Activated CD4-positive, alpha-beta T cell treated with anti-CD3 and anti-CD28 coated beads, Interleukin-2, Interleukin-4, amounts not matched to agents 100 ng/mL and 50 ng/mL, durations not matched to agents 16 hours and 8 hours (primary cell): Measurements from ENCODE around the gene CFAP251.
"Not testable (repeated sequence)": the region's sequence is repeated elsewhere in the genome, so short reads cannot be mapped to it uniquely, and the experiment has no call there.

Source experiments
- DNase-seq: peaks from one replicate; pipeline ENCODE4 v3.0.0-alpha.2; 2020; ENCODE audit warnings: low spot score

Gene CFAP251, protein sequence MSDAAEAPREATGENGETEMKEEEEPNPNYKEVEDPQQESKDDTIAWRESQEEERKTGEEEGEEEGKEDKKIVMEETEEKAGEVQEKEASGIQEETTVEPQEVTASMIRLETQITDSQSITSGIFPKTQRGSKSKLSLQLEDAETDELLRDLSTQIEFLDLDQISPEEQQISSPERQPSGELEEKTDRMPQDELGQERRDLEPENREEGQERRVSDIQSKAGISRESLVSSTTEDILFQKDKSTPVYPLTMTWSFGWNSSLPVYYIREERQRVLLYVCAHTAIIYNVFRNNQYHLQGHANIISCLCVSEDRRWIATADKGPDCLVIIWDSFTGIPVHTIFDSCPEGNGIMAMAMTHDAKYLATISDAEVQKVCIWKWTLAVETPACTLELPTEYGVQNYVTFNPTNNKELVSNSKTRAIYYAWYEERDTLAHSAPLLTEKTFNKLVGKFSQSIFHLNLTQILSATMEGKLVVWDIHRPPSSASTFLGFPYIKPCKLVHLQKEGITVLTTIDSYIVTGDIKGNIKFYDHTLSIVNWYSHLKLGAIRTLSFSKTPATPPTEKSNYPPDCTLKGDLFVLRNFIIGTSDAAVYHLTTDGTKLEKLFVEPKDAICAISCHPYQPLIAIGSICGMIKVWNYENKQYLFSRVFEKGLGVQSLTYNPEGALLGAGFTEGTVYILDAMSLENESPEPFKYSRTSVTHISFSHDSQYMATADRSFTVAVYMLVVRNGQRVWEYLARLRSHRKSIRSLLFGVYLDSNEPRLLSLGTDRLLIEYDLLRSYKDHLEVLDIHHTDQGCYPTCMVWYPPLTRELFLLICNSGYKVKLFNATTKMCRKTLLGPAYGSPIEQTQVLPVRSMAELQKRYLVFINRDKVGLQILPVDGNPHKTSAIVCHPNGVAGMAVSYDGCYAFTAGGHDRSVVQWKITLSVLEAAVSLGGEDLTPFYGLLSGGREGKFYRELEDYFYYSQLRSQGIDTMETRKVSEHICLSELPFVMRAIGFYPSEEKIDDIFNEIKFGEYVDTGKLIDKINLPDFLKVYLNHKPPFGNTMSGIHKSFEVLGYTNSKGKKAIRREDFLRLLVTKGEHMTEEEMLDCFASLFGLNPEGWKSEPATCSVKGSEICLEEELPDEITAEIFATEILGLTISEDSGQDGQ

GRCh38 chr12:121917950-121918678, at the start of gene CFAP251:
CFAP251 (plus strand) TSS chr12:121918592; CDS start chr12:121921306, 2,714 bp downstream.
- peak; percentile 97 for DNase-seq

GRCh38 chr12:121869229-121869628, 49.2 kb upstream of the CFAP251 start:
- DNase-seq, result not testable (repeated sequence)

DNA sequence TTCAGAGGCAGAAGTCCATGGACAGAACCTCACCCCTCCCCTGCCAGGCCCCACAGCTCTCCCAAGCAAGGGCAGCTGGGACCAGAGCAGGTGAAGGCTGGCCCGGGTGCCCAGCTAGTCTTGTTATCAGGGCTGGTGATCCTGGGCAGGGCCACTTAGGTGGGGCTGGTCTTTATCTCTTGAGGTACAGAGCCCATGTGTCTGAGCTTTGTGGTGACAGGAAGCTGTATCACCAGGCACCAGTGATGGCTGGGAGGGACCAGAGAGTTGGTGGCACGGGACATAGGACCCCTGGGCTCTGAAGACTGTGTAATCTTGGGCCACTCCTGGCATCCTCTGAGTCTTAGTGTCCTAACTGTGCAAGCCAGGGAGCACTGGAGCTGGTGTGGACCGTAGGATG, 46.9 kb upstream of the CFAP251 start:
- DNase-seq, result no peak

- DNase-seq, result no peak
Measured at GRCh38 chr12:121872546-121873215, 45.7 kb upstream of the CFAP251 start.

- DNase-seq, result no peak
Measured at GRCh38 chr12:121873216-121873569, 45.2 kb upstream of the CFAP251 start.

GRCh38 chr12:121874071-121874470, 44.3 kb upstream of the CFAP251 start:
- no peak for DNase-seq

DNA sequence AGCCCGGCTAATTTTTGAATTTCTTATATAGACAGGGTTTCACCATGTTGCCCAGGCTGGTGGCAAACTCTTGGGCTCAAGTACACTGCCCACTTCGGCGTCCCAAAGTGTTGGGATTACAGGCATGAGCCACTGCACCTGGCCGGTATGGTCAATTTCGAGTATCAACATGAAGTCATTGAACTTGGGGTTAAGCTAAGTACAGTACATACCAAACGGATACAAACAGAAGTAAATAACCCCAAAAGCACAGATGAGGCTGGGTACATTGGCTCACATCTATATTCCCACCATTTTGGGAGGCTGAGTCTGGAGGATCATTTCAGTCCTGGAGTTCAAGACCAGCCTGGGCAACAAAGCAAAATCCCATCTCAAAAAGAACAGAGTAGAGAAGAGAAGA, 42.8 kb upstream of the CFAP251 start:
- no peak for DNase-seq

- not testable (repeated sequence) for DNase-seq
Measured at GRCh38 chr12:121876080-121876447, 42.3 kb upstream of the CFAP251 start.

GRCh38 chr12:121883315-121883660, 35.1 kb upstream of the CFAP251 start:
- DNase-seq, result no peak

DNA sequence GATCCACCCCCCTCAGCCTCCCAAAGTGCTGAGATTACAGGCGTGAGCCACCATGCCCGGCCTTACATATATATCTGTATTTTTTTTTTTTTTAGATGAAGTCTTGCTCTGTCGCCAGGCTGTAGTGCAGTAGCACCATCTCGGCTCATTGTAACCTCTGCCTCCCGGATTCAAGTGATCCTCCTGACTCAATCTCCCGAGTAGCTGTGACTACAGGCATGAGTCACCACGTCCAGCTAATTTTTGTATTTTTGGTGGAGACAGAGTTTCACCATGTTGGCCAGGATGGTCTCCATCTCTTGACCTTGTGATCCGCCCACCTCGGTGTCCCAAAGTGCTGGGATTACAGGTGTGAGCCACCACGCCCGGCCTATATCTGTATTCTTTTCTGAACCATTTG, 33.3 kb upstream of the CFAP251 start:
- DNase-seq, result not testable (repeated sequence)

DNA sequence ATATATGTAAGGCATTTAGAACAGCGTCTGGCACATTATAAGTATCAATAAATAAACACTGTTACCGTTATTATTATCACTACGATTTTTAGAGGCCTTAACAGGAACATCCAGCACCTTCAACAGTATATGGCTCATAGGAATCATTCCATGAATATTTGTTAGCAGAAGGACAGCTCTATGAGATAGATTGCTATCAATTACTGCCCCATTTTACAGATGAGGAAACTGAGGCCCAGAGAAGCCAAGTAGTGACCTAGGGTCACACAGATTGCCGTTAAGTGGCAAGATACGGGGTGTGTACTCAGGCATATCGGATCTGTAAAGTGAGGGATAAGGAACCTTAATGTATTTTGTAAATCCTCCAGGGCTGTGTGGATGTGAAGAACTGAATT, 30.3 kb upstream of the CFAP251 start:
- no peak for DNase-seq

GRCh38 chr12:121888478-121889273, 29.7 kb upstream of the CFAP251 start, which contains the start of gene PSMD9:
PSMD9 (plus strand) TSS chr12:121888790; CDS start chr12:121888857, 67 bp downstream.
- peak; percentile 99 for DNase-seq

DNA sequence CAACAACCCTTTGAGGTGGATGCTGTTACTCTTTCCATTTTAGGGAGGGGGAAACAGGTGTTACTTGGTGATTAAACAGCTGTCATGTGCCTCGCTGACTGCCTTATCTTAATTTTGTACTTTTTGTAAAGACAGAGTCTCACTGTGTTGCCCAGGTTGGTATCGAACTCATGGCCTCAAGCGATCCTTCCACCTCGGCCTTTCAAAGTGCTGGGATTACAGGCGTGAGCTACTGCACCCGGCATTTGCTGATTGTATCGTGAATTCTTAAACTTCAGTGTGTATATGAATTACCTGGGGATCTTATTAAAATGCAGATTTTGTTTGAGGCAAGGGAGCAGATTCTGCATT, 29.1 kb upstream of the CFAP251 start:
- DNase-seq, result no peak

GRCh38 chr12:121889661-121890060, 28.7 kb upstream of the CFAP251 start:
- DNase-seq, result not testable (repeated sequence)

- DNase-seq, result no peak
Measured at GRCh38 chr12:121892673-121893561, 25.5 kb upstream of the CFAP251 start.

GRCh38 chr12:121893961-121894460, 24.4 kb upstream of the CFAP251 start:
- DNase-seq, result peak; percentile 49

DNA sequence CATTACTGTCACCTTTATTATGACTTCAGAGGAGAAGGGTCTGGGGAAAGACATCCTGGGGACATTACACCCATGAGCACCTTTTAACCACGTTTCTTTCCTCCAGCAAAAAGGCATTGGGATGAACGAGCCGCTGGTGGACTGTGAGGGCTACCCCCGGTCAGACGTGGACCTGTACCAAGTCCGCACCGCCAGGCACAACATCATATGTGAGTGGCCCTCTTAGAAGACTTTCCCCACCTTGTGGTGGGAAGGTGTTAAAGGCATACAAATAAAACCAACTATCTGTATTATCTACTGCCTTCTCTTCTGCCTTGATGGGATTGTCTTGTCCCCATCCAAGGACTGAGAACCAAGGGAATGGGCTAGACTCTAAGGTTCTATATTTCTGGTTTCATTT, 23.8 kb upstream of the CFAP251 start:
- DNase-seq, result no peak

DNA sequence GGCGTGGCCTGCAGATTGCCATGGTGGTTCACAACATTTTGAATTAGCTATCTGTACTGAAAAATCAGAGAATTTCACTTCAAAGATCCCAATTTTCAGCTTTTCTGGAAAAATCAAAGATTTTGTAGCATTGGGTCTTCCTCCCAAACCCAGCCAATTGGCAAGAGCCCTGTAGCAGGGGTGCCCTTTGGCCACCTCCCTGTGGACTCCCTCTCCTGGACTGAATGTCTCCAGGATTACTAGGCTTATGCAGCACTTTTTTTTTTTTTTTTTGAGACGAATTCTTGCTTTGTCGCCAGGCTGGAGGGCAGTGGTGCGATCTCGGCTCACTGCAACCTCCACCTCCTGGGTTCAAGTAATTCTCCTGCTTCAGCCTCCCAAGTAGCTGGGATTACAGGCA, 20.1 kb upstream of the CFAP251 start:
- no peak for DNase-seq

- DNase-seq, result no peak
Measured at GRCh38 chr12:121899590-121899989, 18.8 kb upstream of the CFAP251 start.
